GM21381 (cell line): Measurements from ENCODE around the gene PCK2.

Experiments
- ATAC-seq: cut with Tn5 transposase; IDR thresholded peaks from one replicate; pipeline ENCODE4 v1.9.1; 2021; ENCODE audit warnings: mild to moderate bottlenecking, moderate library complexity; ENCODE audit not compliant: unreplicated experiment

PCK2 gene

GRCh38 chr14:24135834-24136683, 41.9 kb downstream of the PCK2 start, which contains the start of gene PSME1:
Gene PSME1 (plus strand): TSS chr14:24136194. CDS start chr14:24136263, 69 bp downstream.
- peak; percentile 78 for ATAC-seq

- no peak for ATAC-seq
Measured at GRCh38 chr14:24136684-24137528, 42.8 kb downstream of the PCK2 start.

- no peak for ATAC-seq
Measured at GRCh38 chr14:24137529-24138395, 43.7 kb downstream of the PCK2 start.

- ATAC-seq = no peak
Measured at GRCh38 chr14:24138396-24139271, 44.5 kb downstream of the PCK2 start.

GRCh38 chr14:24139272-24139934, 45.3 kb downstream of the PCK2 start:
- ATAC-seq = no peak

- ATAC-seq = peak; percentile 86
Measured at GRCh38 chr14:24141097-24141880, 47.2 kb downstream of the PCK2 start, which contains the start of gene EMC9. Gene EMC9 (minus strand): TSS chr14:24141591. CDS start chr14:24141304, 287 bp downstream.

GRCh38 chr14:24143511-24143910, 49.4 kb downstream of the PCK2 start:
- no peak for ATAC-seq

- no peak for ATAC-seq
Measured at GRCh38 chr14:24144451-24144850, 50.3 kb downstream of the PCK2 start.

- no peak for ATAC-seq
Measured at GRCh38 chr14:24145219-24145618, 51.1 kb downstream of the PCK2 start.

GRCh38 chr14:24145690-24146452, 51.8 kb downstream of the PCK2 start:
- no peak for ATAC-seq

- ATAC-seq = peak; percentile 59
Measured at GRCh38 chr14:24146453-24146977, 52.4 kb downstream of the PCK2 start, which contains the start of gene PSME2. Gene PSME2 (minus strand): TSS chr14:24146610. CDS start chr14:24146581, 29 bp downstream.

GRCh38 chr14:24146978-24147760, 53.1 kb downstream of the PCK2 start, which contains the start of gene RNF31:
Gene RNF31 (plus strand): TSS chr14:24147498. CDS start chr14:24147699, 201 bp downstream.
- ATAC-seq = peak; percentile 72

GRCh38 chr14:24147761-24148428, 53.8 kb downstream of the PCK2 start:
- no peak for ATAC-seq

GRCh38 chr14:24149302-24149969, 55.3 kb downstream of the PCK2 start:
- ATAC-seq = no peak

- ATAC-seq = no peak
Measured at GRCh38 chr14:24150061-24150460, 56.0 kb downstream of the PCK2 start.
